Measurements from ENCODE around the gene ELFN1.

- TF ChIP-seq CTCF (IDR thresholded peaks at IDR 0.05; ENCODE audit: insufficient read depth, low read length) (no peak), GABPA (IDR thresholded peaks at IDR 0.05; ENCODE audit: low read depth) (no peak), REST (IDR thresholded peaks at IDR 0.05; ENCODE audit: insufficient replicate concordance, low read depth) (no peak), POLR2AphosphoS5 (IDR thresholded peaks at IDR 0.05; ENCODE audit: low read depth) (no peak), SPI1 (IDR thresholded peaks at IDR 0.05; ENCODE audit: borderline replicate concordance, low read depth) (no peak)
These were observed 85.9 kb downstream of the ELFN1 start for GRCh38 chr7:1755783-1756625.
